ENCODE data around the gene SPAG9. TPM values are rescaled to one million over a fixed set of nuclear protein-coding genes. Genes with fewer than 3 reads are reported as not detected.

Gene SPAG9
- total RNA-seq, 1 experiment from 2014 or later, result 77.6 TPM

DNA sequence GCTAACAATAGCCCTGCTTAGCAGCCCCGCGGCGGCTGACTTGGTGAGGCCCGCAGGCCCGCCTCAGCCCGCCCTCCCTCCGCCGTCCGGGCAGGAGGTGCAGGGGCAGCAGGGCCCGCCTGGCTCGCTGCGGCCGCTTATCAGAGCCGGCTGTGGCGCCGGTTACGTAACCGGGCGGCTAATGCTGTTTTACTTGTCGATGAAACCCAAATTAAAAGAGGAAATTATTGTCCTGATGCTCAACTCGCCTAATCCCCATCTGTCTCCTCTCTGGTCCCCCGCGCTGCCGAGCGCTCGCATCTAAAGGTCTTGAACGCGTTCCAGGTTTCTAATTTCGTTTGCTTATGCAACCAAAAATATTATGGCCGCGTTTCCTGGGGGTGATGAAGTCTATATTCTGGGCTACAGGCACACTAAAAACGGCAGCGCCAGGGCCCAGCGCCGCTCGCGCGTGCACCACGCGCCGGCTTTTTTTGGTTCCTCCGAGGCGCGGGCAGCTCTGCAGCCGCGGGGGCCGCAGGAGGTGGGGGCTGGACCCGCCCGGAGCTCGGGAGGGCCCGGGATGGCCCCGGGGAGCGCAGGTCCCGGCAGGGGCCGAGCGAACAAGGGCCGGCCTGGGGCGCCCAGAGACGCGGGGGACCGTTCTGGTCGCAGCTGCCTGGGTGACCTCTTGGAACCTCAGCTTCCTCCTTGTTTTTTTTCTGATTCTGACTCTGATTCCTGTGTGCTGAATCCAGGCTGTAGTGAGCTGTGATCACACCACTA, 189.3 kb downstream of the SPAG9 start:
- ChIA-PET RAD21 (ENCODE audit: low non-redundant PET in 1 of 2, low total read pairs in 2 of 2, uncharacterized antibody in 2 of 2, unreplicated experiment in 2 of 2) (no interaction called here), POLR2A (interaction anchor here (1.1 to 1.2 kb wide), 2 partner anchors 24 to 65 kb away, joined by 3 to 9 read pairs; partner anchors contain the start of gene TOB1), CTCF (interaction anchor here (1.3 kb wide), 1 partner anchor 26 kb away, joined by 3 read pairs; no protein-coding TSS in a partner anchor)
- Histone ChIP-seq H3K9me2 (ENCODE audit: insufficient read depth) (no peaks in the 10 kb centered on the region), H3K4me1 (ENCODE audit: control insufficient read depth in 1 of 2, insufficient read depth in 2 of 2, low read length in 2 of 2) (peaks cover 0 to 16% of the 10 kb centered on the region in 2 experiments; a peak in 2 of 4 replicates), H3K4me2 (ENCODE audit: low read length) (peak overlapping the region; percentile 65), H3K4me3 (replicated peaks in 1 of 2; ENCODE audit: low read depth in 1 of 2, low read length in 2 of 2) (peak overlapping the region; percentile 29 to 49), H3K79me2 (ENCODE audit: insufficient read depth, low read length) (no peaks in the 10 kb centered on the region), H3K36me3 (ENCODE audit: control insufficient read depth in 1 of 2, insufficient read depth in 2 of 2, low read length in 2 of 2) (no peaks in the 10 kb centered on the region), H2AFZ (ENCODE audit: low read depth, low read length, poor library complexity, severe bottlenecking) (peak overlapping the region; percentile 92), H3K9me3 (ENCODE audit: control insufficient read depth in 1 of 2, insufficient read depth in 1 of 2, low read depth in 1 of 2, low read length in 2 of 2) (no peaks in the 10 kb centered on the region), H3K9ac (ENCODE audit: low read length) (peak overlapping the region; percentile 36), H3K27me3 (ENCODE audit: insufficient read depth, low read length) (no peaks in the 10 kb centered on the region), H3K27ac (ENCODE audit: low read depth, low read length) (no peak overlapping the region; the same call in 1 of the 2 replicates), H4K20me1 (ENCODE audit: insufficient read depth) (no peaks in the 10 kb centered on the region)
- no TSS peak for BruUV-seq (replicated peaks)
- TF ChIP-seq POLR2A (IDR thresholded peaks at IDR 0.05; ENCODE audit: borderline replicate concordance, extremely low read depth, insufficient read depth, insufficient read length) (no peak), POLR2AphosphoS5 (IDR thresholded peaks at IDR 0.05; ENCODE audit: low read depth, low read length) (0 out of 2 replicates have a peak, but pooled peaks have one; percentile 14), RAD21 (IDR thresholded peaks at IDR 0.05; ENCODE audit: low read depth) (no peak), TCF7L2 (IDR thresholded peaks at IDR 0.05; ENCODE audit: borderline replicate concordance, extremely low read depth, insufficient read depth, insufficient read length) (no peak), SIN3A (IDR thresholded peaks at IDR 0.05; ENCODE audit: low read depth) (no peak), CEBPB (IDR thresholded peaks at IDR 0.05; ENCODE audit: low read depth) (no peak), REST (IDR thresholded peaks at IDR 0.05; ENCODE audit: low read depth) (no peak), SRF (IDR thresholded peaks at IDR 0.05; ENCODE audit: low read depth) (no peak)
- TF ChIP-seq, protein P1, sequence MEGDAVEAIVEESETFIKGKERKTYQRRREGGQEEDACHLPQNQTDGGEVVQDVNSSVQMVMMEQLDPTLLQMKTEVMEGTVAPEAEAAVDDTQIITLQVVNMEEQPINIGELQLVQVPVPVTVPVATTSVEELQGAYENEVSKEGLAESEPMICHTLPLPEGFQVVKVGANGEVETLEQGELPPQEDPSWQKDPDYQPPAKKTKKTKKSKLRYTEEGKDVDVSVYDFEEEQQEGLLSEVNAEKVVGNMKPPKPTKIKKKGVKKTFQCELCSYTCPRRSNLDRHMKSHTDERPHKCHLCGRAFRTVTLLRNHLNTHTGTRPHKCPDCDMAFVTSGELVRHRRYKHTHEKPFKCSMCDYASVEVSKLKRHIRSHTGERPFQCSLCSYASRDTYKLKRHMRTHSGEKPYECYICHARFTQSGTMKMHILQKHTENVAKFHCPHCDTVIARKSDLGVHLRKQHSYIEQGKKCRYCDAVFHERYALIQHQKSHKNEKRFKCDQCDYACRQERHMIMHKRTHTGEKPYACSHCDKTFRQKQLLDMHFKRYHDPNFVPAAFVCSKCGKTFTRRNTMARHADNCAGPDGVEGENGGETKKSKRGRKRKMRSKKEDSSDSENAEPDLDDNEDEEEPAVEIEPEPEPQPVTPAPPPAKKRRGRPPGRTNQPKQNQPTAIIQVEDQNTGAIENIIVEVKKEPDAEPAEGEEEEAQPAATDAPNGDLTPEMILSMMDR (IDR thresholded peaks at IDR 0.05 in 2 of 3, conservative IDR thresholded peaks at IDR 0.05 in 1 of 3; ENCODE audit: borderline replicate concordance in 1 of 3, insufficient read depth in 1 of 3, low read depth in 2 of 3, low read length in 2 of 3), result no peak
- peak; percentile 91 for ATAC-seq
- intact Hi-C loops (cut with micrococcal nuclease), result no loop called here
- DNase-seq (ENCODE audit: low read depth, low spot score), result no peak
